Stimulated activated CD4-positive, alpha-beta T cell treated with anti-CD3 and anti-CD28 coated beads, Interleukin-15, amount 100 ng/mL, for 24 hours (primary cell): ENCODE results near the gene MATN1.
"Not testable (repeated sequence)": the region's sequence is repeated elsewhere in the genome, so short reads cannot be mapped to it uniquely, and the experiment has no call there.

Experiments
- DNase-seq: peaks from one replicate; pipeline ENCODE4 v3.0.0-alpha.2; 2020

Gene MATN1

GRCh38 chr1:30693822-30694221 lies 29.6 kb downstream of the MATN1 start:
- DNase-seq, result no peak

- DNase-seq, result no peak
Measured at GRCh38 chr1:30693366-30693765, 30.0 kb downstream of the MATN1 start.

- no peak for DNase-seq
Measured at GRCh38 chr1:30692948-30693301, 30.5 kb downstream of the MATN1 start.

- no peak for DNase-seq
Measured at GRCh38 chr1:30692201-30692947, 31.0 kb downstream of the MATN1 start.

GRCh38 chr1:30691480-30691879 lies 31.9 kb downstream of the MATN1 start:
- DNase-seq, result no peak

GRCh38 chr1:30689901-30690645 lies 33.3 kb downstream of the MATN1 start:
- DNase-seq, result no peak

GRCh38 chr1:30688920-30689794 lies 34.2 kb downstream of the MATN1 start:
- no peak for DNase-seq

GRCh38 chr1:30688516-30688915 lies 34.9 kb downstream of the MATN1 start:
- not testable (repeated sequence) for DNase-seq

GRCh38 chr1:30687886-30688285 lies 35.5 kb downstream of the MATN1 start:
- DNase-seq, result no peak

GRCh38 chr1:30686236-30686935 lies 37.0 kb downstream of the MATN1 start:
- no peak for DNase-seq

- DNase-seq, result no peak
Measured at GRCh38 chr1:30685796-30686165, 37.6 kb downstream of the MATN1 start.

GRCh38 chr1:30684881-30685795 lies 38.2 kb downstream of the MATN1 start:
- peak; percentile 36 for DNase-seq

- DNase-seq, result no peak
Measured at GRCh38 chr1:30684259-30684658, 39.1 kb downstream of the MATN1 start.

- no peak for DNase-seq
Measured at GRCh38 chr1:30683699-30684098, 39.7 kb downstream of the MATN1 start.

GRCh38 chr1:30682396-30683275 lies 40.7 kb downstream of the MATN1 start:
- no peak for DNase-seq

GRCh38 chr1:30681782-30682181 lies 41.6 kb downstream of the MATN1 start:
- DNase-seq, result no peak

- DNase-seq, result no peak
Measured at GRCh38 chr1:30680879-30681278, 42.5 kb downstream of the MATN1 start.

GRCh38 chr1:30680429-30680828 lies 43.0 kb downstream of the MATN1 start:
- no peak for DNase-seq

- no peak for DNase-seq
Measured at GRCh38 chr1:30679976-30680305, 43.4 kb downstream of the MATN1 start.

- DNase-seq, result no peak
Measured at GRCh38 chr1:30679201-30679975, 44.0 kb downstream of the MATN1 start.
